Measurements from ENCODE around the gene TRIM37.

Gene TRIM37

DNA sequence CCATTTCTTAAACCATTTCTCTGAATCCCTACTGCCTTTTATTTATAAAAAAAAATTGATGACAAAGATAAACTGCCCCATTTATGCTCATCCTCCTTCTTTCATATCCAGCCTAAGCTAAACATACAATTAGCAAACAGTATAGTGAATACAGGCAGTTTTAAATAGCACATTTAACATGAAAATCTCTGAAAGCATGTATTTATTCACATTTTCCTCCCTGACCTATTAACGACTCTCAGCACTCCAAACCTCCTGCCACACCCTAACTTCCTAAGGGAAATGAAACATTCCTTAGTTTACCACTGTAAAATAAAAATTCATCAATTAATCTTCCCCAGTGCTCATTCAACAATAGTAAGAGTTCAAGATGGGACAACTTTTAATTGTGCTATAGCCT is 56.9 kb downstream of the TRIM37 start:
- no peak for FAIRE-seq

DNA sequence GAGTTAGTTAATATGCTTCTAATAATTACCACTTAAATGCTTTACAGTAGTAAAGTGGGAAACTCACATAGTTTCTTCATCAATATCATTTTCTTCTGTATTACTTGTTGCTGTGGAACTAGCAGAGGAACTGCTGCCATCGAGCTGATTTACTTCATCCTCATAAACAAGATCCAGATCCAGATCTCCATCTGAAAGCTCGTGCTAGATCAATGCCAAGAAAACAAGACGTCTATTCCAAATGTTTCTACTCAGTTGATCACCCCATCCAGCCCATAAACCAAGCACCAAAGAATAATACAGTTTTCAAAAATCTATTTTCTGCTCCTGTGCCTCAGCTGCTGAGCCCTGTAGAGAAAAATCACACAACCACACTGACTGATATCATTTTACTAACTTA is 59.1 kb downstream of the TRIM37 start:
- DNase-seq (ENCODE audit: insufficient read length, low spot score), result no peak
- FAIRE-seq, result peak; percentile 38

More for the DNA sequence above, 56.9 kb downstream of the TRIM37 start:
- no peak for DNase-seq (ENCODE audit: insufficient read length, low spot score)

DNA sequence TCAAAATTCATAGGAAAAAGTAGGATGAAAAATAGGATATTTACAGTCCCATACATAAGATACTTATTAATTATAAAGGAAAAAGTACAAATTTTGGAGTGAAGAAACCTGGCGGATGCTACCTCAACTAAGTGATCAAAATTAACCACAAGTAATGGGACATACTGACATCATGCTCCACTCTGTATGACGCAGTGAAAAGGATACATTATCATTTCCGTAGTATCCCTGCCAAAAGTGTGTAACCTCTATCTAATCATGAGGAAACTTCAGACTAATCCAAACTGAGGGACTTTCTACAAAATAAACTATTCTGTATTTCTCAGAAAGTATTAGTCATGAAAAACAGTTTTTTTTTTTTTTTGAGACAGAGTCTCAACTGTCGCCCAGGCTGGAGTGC is 60.5 kb downstream of the TRIM37 start:
- DNase-seq (ENCODE audit: insufficient read length, low spot score) (no peak), FAIRE-seq (no peak)

DNA sequence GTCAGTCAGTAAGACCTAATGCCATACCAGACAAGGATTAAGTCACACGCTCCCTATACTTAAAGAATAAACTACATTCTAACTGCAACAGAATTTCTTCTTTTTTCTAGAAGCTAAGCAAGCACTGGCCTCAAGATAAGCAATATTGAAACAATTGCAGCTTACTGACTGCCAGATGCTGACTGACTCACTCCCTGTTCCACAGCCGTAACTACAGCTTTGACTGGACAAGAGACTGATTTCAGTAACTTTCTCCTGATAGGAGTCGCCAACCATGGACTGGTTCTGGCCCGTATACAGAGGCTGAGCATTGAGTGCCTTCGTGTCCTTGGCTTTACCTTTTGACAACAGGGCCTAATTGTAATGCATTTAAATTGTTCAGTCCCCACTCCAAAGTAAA is 67.9 kb downstream of the TRIM37 start:
- peak; percentile 63 for FAIRE-seq
- no peak for DNase-seq (ENCODE audit: insufficient read length, low spot score)

DNA sequence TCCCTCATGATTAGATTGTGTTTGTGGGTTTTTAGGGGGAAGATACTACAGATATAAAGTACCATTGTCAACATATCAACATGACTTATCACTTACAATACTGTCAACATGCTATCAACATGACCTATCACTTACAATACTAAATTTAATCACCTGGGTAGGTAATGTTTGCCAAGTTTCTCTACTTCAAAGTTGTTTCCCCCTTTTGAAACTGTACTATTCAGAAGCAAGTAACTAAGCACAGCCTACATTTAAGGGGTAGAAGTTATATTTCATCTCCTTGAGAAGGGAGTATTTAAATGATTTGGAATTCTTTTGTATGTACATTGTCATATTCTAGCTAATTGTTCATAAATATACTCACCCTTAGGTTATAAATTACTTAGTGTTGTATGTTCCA is 68.7 kb downstream of the TRIM37 start:
- DNase-seq (ENCODE audit: insufficient read length, low spot score) (no peak), FAIRE-seq (peak; percentile 54)

GRCh38 chr17:59030811-59031210 is 75.9 kb downstream of the TRIM37 start:
- DNase-seq (ENCODE audit: insufficient read length, low spot score), result no peak
- FAIRE-seq, result no peak

DNA sequence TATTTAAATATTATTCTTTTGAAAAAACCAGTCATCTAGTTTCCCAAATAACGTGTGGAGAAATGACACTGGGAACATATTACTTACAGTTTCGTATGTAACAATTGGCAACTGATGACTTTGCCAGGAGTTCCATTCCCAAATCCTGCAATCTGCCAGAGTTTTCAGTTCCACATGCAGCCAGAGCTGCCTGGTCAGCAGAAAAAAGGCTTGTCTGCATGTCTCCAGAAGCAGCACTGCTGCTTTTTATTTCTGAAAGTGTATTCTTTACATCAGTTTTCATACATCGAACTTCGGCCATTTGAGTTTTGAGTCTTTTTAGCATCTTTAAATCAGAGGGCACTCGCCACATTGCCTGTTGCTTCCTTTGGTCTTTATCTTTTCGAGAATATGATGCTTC is 78.4 kb downstream of the TRIM37 start:
- FAIRE-seq (peak; percentile 16), DNase-seq (ENCODE audit: insufficient read length, low spot score) (no peak)

DNA sequence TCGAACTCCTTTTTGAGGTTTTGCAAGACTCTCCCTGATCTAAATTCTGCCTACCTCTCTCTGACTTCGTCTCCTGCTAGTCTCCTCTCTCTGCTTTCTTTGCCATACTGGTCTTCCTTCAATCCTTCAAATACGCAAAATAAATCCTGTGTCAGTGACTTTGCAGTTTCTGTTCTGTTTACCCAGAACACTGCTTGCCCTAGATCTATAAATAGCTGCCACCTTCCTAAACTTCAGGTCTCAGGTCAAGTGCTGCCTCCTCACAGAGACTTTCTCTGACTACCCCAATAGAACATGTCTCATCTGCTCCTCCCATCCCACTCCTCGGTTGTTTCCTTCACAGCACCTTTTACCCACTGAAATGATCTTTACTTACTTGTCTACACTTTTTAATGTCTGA is 78.9 kb downstream of the TRIM37 start:
- FAIRE-seq (peak; percentile 77), DNase-seq (ENCODE audit: insufficient read length, low spot score) (no peak)

DNA sequence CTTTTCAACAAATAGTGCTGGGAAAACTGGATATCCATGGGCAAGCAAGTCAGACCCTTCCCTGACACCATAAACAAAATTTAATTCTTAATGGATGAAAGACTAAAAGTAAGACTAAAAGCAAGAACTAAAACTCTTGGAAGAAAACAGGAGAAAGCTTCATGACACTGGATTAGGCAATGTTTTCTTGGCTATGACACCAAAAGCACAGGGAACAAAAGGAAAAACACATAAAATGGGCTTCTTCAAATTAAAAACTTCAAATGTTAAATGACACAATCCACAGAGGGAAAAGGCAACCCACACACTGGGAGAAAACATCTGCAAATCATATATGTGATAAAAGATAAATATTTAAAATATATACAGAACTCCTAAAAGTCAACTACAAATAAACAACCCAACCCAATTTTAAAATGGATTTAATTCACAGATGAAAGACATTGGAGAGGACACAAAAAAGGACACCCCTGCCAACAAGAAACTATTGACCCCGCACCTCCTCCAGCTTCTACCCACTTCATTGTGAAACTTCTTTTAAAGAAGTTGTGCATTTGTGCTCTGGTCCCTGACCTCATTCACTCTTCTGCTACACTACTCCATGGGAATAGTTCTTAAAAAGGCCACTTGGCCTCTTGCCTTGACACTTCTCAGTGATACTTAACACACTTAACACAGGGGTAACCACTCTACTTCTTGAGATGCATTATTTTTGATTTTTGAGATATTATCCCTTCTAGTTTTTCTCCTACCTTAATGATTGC is 80.3 kb downstream of the TRIM37 start:
- FAIRE-seq (peak; percentile 46), DNase-seq (ENCODE audit: insufficient read length, low spot score) (no peak)

DNA sequence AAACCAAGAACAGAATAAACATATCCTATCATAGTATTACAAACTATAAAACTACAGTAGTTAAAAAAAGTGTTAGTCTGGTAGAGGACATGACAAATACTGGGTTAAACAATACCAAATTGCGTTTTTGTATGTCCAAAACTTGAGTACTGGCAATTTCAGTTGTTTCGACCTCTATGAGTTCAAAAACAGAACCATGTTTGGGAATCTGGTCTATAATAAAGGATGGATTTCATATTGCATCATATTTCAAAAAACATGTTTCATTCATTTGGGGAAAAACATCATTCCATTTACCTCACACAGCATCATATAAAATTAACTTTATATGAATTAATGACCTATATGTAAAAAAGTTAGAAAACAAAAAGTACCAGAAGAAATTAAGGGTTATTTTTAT is 81.8 kb downstream of the TRIM37 start:
- DNase-seq (ENCODE audit: insufficient read length, low spot score) (no peak), FAIRE-seq (no peak)

- DNase-seq (ENCODE audit: insufficient read length, low spot score), result no peak
- FAIRE-seq, result no peak
Observed at GRCh38 chr17:59018019-59018418, 88.7 kb downstream of the TRIM37 start.

GRCh38 chr17:59011975-59012374 is 94.7 kb downstream of the TRIM37 start:
- FAIRE-seq, result peak; percentile 54
- DNase-seq (ENCODE audit: insufficient read length, low spot score), result no peak

GRCh38 chr17:59010026-59010425 is 96.7 kb downstream of the TRIM37 start:
- no peak for DNase-seq (ENCODE audit: insufficient read length, low spot score)
- FAIRE-seq, result peak; percentile 55

DNA sequence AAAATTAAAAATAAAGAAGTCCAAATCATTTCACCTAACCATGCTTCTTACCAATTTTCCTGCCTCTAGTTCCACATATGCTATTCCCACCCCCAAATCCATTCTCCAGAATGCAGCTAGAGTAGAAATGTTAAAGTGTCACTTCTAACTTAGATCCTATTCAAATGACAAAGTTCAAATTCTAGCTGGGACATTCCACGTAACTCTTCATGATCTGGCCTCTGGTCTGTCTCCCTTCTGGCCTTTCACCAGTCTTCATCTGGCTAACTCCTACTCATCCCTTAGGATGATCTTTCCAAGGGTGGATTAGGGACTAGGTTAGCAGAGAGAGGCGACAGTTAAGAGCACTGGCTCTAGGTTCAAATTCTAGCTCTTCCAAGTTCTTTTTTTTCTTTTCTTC is 97.9 kb downstream of the TRIM37 start:
- DNase-seq (ENCODE audit: insufficient read length, low spot score), result no peak
- FAIRE-seq, result peak; percentile 4

DNA sequence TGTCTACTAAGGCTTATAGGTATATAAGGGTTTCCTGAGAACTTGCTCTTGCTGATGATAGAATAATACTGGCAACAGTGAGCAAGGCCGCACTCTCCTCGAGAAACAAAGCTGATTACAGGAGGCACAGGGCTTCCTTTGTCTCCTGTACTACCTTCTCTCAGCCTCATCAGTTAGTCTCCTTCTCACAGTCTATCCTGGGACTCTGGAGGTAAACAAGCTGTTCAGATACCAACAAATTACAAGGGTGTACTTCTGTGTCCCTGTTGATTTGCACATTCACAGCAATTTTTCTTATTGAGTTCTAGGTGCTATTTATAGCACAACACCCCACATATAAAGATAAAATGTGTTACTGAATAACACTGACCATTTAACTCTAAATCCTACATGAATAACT is 98.7 kb downstream of the TRIM37 start:
- FAIRE-seq (no peak), DNase-seq (ENCODE audit: insufficient read length, low spot score) (no peak)

DNA sequence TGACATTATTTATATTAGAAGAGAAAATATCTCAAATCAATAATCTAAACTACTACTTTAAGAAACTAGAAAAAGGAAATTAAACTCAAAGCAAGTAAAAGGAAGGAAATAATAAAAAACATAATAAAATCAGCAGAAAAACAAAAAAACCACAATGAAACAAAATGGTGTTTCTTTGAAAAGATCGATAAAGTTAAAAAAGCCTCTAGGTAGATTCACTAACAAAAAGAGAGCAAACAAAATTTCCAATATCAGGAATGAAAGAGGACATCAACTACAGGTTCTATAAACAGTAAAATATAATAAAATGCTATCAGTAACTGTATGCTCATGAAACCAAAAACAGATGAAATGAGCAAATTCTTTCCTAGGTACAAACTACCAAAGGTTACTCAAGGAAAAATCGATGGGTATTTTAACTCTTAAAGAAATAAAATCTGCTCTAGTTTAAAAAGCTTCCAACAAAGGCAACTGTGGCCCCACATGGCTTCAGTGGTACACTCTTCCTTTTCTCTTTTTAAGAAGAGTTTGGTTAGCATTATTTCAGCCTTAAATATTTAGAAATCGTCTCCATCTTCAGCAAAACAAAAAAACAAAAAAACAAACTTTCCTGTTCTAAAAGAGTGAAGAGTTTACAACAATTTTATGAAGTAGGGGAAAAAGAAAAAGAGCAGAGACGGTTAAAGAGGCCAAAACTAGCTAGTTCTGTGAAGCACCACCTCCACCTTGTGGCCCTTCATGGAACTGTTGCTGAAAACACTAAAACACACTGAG is 102.2 kb downstream of the TRIM37 start:
- DNase-seq (ENCODE audit: insufficient read length, low spot score), result peak; percentile 75
- peak; percentile 79 for FAIRE-seq

DNA sequence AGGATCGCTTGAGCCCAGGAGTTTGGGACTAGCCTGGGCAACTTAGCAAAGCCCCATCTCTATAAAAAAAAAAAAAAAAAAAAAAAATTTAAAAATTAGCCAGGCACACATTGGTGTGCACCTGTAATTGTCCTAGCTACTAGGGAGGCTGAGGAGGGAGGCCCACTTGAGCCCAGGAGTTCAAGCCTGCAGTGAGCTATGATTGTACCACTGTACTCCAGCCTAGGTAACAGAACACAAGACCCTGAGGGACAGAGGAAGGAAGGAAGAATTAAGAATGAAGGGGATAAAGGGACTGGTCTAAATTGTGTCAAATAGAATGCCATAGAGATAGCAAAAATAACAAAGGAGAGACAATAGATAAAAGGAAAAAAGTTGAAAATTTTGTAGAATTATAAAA is 102.8 kb downstream of the TRIM37 start:
- peak; percentile 62 for FAIRE-seq
- no peak for DNase-seq (ENCODE audit: insufficient read length, low spot score)

- no peak for DNase-seq (ENCODE audit: insufficient read length, low spot score)
- FAIRE-seq, result peak; percentile 23
Observed at GRCh38 chr17:59002848-59003247, 103.8 kb downstream of the TRIM37 start.

DNA sequence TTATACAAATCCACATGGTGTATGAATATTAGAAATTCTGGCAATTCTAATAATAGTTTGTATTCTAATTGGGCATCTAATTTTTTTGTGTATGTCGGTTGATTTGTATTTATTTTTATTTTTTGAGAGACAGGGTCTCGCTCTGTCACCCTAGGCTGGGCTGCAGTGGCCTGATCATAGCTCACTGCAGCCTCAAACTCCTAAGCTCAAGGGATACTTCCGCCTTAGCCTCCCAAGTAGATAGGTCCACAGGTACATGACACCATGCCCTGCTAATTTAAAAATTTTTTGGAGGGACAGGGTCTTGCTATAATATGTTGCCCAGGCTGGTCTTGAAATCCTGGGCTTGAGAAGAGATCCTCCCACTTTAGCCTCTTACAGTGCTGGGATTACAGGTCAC is 104.6 kb downstream of the TRIM37 start:
- FAIRE-seq (no peak), DNase-seq (ENCODE audit: insufficient read length, low spot score) (no peak)

- peak; percentile 93 for FAIRE-seq
- DNase-seq (ENCODE audit: insufficient read length, low spot score), result peak; percentile 63
Observed at GRCh38 chr17:59001158-59001814, 105.4 kb downstream of the TRIM37 start.

DNA sequence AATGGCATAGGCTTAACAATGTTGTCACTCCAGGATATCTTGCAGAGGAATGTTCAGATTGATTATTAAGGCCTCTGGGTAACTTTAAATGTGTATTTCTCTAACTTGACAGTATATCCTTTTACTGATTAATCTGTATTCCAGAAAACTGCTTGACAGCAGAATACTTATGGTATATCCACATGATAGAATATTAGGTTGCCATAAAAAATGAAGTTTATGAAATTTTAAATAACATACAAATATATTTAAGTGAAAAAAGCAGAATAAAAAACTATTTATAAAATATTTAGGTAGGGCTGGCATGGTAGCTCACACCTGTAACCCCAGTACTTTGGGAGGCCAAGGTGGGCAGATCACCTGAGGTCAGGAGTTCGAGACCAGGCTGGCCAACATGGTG is 106.7 kb downstream of the TRIM37 start:
- FAIRE-seq, result no peak
- DNase-seq (ENCODE audit: insufficient read length, low spot score), result no peak

DNA sequence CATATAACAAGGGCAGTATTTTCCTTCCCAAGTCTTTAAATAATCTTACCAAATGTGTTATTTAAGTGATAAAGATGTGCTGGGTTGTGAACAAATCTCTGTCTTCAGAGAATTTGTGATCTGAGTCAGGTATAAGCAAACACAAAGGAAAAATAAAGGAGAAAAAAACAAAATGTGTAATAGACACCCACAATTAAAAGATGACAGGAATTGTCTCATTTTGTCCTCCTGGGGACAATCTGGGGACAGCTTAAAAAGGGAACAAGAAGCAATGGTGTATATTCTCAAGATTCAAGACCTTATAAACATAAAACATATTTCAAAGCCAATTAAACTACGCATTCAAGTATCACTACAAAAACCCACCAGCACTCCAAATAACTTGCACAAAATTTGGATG is 107.2 kb downstream of the TRIM37 start:
- FAIRE-seq (no peak), DNase-seq (ENCODE audit: insufficient read length, low spot score) (no peak)

All from HTR-8/SVneo (cell line).